GM06990 (cell line): ENCODE results near the gene CADM1.

ENCODE experiments used
- DNase-seq: peaks from one replicate; pipeline ENCODE4 v3.0.0-alpha.2; 2011; ENCODE audit not compliant: insufficient read length; ENCODE audit errors: extremely low read depth
- H3K27me3 ChIP-seq: replicated peaks from 2 replicates; pipeline ENCODE4 v1.6.0; 2011; ENCODE audit warnings: low read length; ENCODE audit not compliant: control insufficient read depth, insufficient read depth
- H3K36me3 ChIP-seq: 2 replicates; pipeline ENCODE4 v1.5.1; 2011; ENCODE audit warnings: low read length; ENCODE audit not compliant: control insufficient read depth, insufficient read depth
- H3K4me3 ChIP-seq: replicated peaks from 2 replicates; pipeline ENCODE4 v1.5.1; 2011; ENCODE audit warnings: low read depth, mild to moderate bottlenecking, control low read depth, low read length
- CTCF ChIP-seq: IDR thresholded peaks from 2 replicates; pipeline ENCODE4 v1.5.1; 2011; ENCODE audit warnings: low read length, control low read depth, mild to moderate bottlenecking, inconsistent platforms; ENCODE audit not compliant: insufficient read depth, poor library complexity, severe bottlenecking

CADM1 gene

GRCh38 chr11:115334932-115335788 lies 169.1 kb downstream of the CADM1 start:
- Histone ChIP-seq H3K36me3 (no peaks in the 10 kb centered on the region), H3K27me3 (no peaks in the 10 kb centered on the region), H3K4me3 (no peak overlapping the region)
- DNase-seq: peak; percentile 11
- peak; percentile 52 for TF ChIP-seq CTCF

GRCh38 chr11:115333949-115334348 lies 170.3 kb downstream of the CADM1 start:
- DNase-seq: no peak
- Histone ChIP-seq H3K4me3 (no peak overlapping the region), H3K27me3 (no peaks in the 10 kb centered on the region), H3K36me3 (peaks cover 1% of the 10 kb centered on the region; the same call in 1 of the 2 replicates)
- TF ChIP-seq CTCF: no peak

GRCh38 chr11:115333121-115333520 lies 171.1 kb downstream of the CADM1 start:
- H3K27me3 ChIP-seq: no peaks in the 10 kb centered on the region
- TF ChIP-seq CTCF: no peak
- no peak for DNase-seq

GRCh38 chr11:115330684-115331482 lies 173.3 kb downstream of the CADM1 start:
- no peak for TF ChIP-seq CTCF
- Histone ChIP-seq H3K4me3 (no peak overlapping the region), H3K27me3 (no peaks in the 10 kb centered on the region), H3K36me3 (peaks cover 1% of the 10 kb centered on the region; the same call in 1 of the 2 replicates)
- DNase-seq: no peak

More at GRCh38 chr11:115333121-115333520, 171.1 kb downstream of the CADM1 start:
- Histone ChIP-seq H3K4me3 (no peak overlapping the region), H3K36me3 (peaks cover 1% of the 10 kb centered on the region; the same call in 1 of the 2 replicates)

GRCh38 chr11:115326526-115326925 lies 177.7 kb downstream of the CADM1 start:
- H3K36me3 ChIP-seq: peaks cover 1% of the 10 kb centered on the region; the same call in 1 of the 2 replicates
- DNase-seq: no peak
- TF ChIP-seq CTCF: no peak
- no peaks in the 10 kb centered on the region for H3K27me3 ChIP-seq
- H3K4me3 ChIP-seq: no peak overlapping the region
